ENCODE data around the gene RTL9.
"Not testable (repeated sequence)": the region's sequence is repeated elsewhere in the genome, so short reads cannot be mapped to it uniquely, and the experiment has no call there.

RTL9 gene

DNA sequence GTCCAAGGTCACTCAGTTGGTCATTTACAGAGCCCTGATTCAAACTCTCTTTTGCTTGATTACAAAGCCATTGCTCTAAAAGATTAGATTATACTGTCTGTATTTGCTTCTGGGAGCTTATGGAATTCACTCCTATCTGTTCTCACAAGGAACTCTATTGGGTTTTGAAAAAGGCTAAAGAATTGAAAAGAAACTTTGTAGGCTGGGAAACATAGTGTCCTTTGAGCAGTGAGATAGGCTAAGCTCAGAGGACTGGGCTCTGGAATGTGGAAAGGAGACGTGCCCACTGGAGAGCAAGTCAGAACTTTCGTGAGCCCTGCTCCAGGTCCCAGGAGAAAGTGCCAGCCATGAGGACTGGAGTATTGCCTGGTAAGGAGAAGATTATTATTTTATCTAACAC, at the start of gene RTL9:
RTL9 (plus strand) TSS at position 301 of the 400 bp plus-strand sequence. CDS start 91,770 bp downstream, outside the sequence.
- DNase-seq: no peak

- DNase-seq: no peak
Observed at GRCh38 chrX:110310000-110310790, 48.5 kb upstream of the RTL9 start.

- DNase-seq: peak; percentile 55
Observed at GRCh38 chrX:110310896-110311295, 47.8 kb upstream of the RTL9 start.

DNA sequence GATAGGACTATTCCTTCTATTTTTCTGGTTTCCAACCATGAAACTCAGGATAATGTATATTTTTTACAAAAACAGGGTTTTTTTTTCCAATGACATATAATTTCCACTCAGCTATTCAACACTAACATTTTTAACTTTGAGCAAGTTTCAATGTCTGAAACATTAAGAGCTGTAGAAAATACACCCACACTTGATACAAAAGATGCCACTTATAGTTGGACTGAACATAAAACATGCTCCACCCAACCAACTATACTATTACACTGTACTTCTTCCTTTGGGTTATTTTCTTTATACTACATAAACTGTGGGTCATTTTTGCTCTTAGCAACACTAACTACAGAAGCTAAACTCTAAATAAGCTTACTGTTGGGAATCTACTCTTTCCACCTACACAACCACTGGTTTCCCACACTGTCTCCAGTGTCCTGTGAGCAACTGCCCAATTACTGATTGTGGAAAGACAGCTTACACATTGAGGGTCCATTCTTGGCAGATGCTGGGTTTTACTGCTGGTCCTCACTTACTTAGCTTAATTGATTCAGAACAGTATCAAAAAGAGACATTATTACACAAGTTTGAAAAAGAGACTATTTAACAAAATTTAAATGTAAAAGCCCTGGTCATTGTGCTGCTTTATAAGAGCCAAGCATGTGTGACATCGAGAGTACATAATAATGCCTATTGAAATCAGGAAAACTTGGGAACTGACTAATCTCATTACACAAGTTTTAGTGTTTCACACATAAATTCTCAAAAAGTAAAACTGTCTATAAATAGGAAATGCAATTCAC, 47.0 kb upstream of the RTL9 start:
- DNase-seq: no peak

DNA sequence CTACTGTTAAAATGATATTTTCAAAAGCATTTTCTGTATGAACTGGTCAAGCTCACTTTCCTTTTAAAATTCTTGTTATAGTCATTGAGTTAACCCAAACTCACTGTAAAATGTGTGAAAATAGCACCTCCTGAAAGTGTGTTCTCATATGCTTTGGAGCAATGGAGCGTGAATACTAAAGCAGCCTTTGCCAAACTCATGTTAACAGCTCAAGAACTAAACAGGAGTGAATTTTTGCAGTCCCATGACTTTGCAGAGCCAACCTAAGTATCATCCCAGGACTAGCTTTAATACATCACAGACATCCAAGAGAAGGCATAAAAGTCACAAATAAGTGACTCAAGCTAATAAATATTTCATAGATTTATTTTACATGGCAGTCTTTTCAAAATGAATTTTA, 43.1 kb upstream of the RTL9 start:
- no peak for DNase-seq

GRCh38 chrX:110316351-110317060, 42.1 kb upstream of the RTL9 start:
- DNase-seq: no peak

- DNase-seq: peak; percentile 31
Observed at GRCh38 chrX:110317061-110317819, 41.4 kb upstream of the RTL9 start.

DNA sequence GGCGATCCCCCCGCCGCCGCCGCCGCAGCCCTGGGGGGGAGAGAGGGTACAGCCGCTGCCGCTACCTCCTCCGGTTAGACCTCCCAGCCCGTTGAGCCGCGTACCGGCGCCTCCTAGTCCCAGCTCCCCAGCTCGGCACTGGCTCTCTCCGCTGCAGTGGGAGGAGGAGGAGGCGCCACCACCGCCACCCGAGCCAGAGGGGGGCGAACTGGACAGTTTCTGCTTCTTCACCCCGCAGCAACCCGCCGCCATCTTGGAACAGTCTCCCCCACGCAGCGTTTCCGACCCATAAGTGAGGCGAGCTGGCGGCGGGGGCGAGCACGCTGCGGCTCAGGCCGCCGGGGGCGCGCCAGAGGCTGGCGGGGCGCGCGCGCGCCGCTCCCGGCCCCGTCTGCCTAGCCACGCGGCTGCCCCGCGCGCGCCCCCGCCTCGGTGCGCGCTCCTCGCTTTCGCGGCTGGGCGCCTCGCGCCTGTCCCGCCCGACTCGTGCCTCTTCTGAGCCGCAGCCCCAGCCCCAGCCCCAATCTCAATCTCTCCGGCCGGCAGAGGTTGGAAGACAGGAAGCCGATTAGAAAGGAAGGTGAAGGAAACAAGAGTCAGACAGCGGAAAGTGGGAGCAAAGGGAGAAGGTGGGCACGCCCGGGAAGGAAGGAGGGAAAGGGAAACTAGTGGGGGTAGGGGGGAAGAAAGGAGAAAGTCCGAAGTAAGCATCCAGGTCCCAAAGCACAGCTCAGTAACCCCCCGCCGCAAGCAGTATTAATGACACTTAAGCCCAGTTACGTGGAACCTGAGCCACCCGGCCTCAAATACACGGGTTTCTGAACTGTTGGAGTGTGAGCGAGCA, 40.6 kb upstream of the RTL9 start, which contains the start of gene AMMECR1:
AMMECR1 (minus strand) TSS at position 266 of the 844 bp plus-strand sequence; CDS start at position 252, 14 bp downstream.
- peak; percentile 85 for DNase-seq

GRCh38 chrX:110318664-110318968, 40.0 kb upstream of the RTL9 start:
- no peak for DNase-seq

- no peak for DNase-seq
Observed at GRCh38 chrX:110320381-110320987, 38.2 kb upstream of the RTL9 start.

GRCh38 chrX:110321081-110321480, 37.6 kb upstream of the RTL9 start:
- no peak for DNase-seq

DNA sequence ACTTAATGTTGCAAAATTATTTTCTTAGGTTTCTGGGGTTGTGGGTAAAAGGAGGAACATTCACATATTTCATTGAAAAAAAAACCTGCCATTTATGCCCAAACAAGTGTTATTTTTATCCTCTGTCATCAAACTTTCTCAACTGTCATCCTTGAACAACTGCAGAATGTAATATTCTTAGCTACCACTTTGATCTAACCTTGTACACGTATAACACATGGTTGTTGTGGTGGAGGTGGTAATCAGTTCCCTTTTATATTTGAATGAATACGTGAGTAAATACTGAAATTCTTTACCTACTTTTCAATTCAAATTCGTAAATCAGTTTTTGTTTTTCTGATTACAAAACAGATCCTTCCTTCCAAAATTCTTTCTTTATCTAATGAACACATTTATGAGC, 37.0 kb upstream of the RTL9 start:
- no peak for DNase-seq

DNA sequence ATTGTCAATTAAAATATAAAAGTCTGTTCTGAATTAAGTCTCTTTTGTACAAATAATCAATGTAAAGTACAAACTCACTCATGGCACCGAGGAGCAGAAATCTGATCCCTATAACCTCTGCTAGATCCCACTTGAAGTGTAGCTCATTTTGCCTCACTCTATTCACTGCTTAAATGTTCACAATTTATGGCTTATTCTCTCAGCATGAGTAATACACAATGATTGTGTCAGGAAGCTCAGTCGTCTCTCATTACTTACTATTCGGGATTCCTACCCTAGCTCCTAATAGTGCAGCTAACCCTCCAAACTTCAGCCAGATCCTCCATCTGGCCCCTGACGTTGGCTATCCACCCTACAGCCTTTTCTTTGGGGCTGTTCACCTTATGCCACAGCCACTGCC, 36.0 kb upstream of the RTL9 start:
- no peak for DNase-seq

- DNase-seq: no peak
Observed at GRCh38 chrX:110326712-110327111, 31.9 kb upstream of the RTL9 start.

DNA sequence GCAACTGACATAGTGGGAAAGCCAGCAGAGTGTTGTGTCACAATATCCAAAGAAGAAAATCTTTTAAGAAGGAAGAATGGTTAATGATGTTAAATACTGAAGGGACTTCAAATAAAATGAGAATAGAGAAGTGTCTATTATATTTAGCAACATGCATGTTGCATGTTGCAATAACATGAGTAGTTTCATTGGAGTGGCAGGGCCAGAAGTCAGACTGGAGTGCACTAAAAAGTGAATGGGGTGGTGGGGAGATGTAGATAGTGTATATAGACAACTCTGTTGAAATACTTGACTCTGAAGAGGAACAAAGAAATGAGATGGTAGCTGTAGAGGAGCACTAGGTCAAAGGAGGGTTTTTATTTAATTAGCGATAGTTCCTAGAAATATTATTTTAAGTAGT, 31.3 kb upstream of the RTL9 start:
- no peak for DNase-seq

DNA sequence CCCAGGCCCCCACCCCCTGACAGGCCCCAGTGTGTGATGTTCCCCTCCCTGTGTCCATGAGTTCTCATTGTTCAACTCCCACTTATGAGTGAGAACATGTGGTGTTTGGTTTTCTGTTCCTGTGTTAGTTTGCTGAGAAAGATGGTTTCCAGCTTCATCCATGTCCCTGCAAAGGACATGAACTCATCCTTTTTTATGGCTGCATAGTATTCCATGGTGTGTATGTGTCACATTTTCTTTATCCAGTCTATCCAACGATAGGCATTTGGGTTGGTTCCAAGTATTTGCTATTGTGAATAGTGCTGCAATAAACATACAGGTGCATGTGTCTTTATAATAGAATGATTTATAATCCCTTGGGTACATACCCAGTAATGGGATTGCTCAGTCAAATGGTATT, 30.0 kb upstream of the RTL9 start:
- not testable (repeated sequence) for DNase-seq

GRCh38 chrX:110331444-110332030, 27.1 kb upstream of the RTL9 start:
- no peak for DNase-seq

DNA sequence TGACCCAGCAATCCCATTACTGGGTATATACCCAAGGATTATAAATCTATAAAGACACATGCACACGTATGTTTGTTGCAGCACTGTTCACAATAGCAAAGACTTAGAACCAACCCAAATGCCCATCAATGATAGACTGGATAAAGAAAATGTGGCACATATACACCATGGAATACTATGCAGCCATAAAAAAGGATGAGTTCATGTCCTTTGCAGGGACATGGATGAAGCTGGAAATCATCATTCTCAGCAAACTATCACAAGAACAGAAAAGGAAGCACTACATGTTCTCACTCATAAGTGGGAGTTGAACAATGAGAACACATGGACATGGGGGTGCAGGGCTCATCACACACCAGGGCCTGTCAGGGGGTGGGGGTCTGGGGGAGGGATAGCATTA, 25.2 kb upstream of the RTL9 start:
- DNase-seq: not testable (repeated sequence)

- DNase-seq: no peak
Observed at GRCh38 chrX:110338935-110339334, 19.7 kb upstream of the RTL9 start.

DNA sequence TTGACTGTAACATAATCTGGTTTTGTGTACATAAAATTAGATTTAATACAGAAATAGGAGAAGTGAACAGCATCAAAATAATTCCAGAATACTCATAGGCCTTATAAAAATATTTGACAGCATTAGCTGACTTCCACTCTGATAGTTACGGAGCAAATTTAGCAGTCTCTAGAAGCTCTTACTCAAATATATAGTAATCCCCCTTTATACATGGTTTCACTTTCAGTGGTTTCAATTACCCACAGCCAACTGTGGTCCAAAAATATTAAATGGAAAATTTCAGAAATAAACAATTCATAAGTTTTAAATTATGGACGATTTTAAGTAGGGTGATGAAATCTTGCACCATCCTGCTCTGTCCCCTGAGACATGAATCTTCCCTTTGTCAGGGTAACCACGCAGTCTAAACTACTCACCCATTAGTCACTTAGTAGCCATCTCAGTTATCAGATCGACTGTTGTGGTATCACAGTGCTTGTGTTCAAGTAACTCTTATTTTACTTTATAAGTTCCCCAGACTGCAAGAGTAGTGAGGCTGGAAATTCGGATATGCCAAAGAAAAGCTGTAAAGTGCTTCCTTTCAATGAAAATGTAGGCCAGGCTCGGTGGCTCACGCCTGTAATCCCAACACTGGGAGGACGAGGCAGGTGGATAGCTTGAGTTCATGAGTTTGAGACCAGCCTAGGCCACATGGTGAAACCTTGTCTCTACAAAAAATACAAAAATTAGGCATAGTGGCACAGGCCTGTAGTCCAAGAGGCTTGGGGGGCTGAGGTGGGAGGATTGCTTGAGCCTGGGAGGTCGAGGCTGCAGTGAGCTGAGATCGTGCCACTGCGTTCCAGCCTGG, 17.2 kb upstream of the RTL9 start:
- no peak for DNase-seq
